CD4-positive, alpha-beta T cell treated with Interleukin-4 for 4 hours (primary cell): ENCODE data around the gene ITPK1.
A peak's percentile ranks its signal among the peaks of the same experiment; 100 is the strongest.

Source experiments
- DNase-seq: peaks from one replicate; pipeline ENCODE4 v3.0.0-alpha.2; 2020

Gene ITPK1

DNA sequence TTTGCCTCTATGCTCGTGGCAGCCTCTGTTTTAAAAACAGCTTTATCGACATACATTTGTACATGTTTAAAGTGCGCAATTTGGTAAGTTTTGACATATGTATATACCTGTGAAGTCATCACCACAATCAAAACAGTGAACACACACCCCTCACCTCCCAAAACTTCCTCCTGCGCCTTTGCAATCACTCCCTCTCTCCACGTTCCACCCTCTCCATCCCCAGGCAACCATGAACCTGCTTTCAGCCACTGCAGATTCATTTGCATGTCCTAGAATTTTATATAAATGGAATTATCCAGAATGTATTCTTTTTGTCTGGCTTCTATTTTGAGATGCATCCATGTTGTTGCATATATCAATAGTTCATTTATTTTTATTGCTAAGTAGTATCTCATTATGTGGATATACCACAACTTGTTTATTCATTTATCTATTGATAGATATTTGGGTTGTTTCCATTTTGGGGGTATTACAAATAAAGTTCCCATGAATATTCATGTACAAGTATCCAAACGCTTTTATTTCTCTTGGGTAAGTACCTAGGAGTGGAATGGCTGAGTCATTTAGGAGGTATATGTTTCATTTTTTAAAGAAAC is 208.3 kb downstream of the ITPK1 start:
- no peak for DNase-seq

GRCh38 chr14:92906823-92907222 is 208.9 kb downstream of the ITPK1 start:
- DNase-seq, result no peak

GRCh38 chr14:92906420-92906819 is 209.3 kb downstream of the ITPK1 start:
- DNase-seq, result no peak

GRCh38 chr14:92905667-92906066 is 210.1 kb downstream of the ITPK1 start:
- no peak for DNase-seq

DNA sequence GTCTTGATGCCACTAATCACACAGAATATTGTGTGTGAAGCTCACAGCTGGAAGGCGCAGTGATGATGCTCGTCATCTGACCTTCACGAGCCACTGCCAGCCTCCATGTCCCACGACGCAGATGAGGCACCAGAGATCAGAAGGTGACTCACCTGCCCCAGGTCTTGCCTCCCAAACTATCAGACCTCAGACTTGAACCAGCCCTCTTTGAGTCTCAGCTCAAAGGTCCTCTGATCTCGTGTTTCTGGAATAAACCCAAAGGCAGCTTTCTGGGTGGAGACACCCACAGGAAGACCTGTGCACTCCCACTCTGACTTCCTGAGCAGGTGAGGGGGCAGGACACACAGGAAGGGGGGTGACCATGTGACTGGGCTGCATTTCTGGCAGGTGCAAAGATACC is 212.4 kb downstream of the ITPK1 start:
- DNase-seq, result peak; percentile 19

GRCh38 chr14:92902726-92903125 is 213.0 kb downstream of the ITPK1 start:
- DNase-seq, result no peak

GRCh38 chr14:92902191-92902590 is 213.5 kb downstream of the ITPK1 start:
- no peak for DNase-seq

DNA sequence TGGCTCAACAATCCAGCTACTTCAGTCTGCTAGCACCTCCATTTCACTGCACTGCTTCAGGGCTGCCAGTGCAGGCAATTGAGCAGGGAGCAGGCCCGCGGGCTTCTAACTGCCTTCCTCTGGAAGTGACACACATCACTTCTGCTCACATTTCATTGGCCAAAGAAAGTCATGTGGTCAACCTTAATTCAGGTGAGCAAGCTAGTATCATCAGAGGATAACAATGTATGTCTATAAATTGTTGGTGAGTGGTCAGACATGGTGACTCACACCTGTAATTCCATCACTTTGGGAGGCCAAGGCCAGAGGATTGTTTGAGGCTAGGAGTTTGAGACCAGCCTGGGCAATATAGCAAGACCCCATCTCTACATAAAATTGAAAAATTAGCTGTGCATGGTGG is 215.1 kb downstream of the ITPK1 start:
- DNase-seq, result no peak

- peak; percentile 2 for DNase-seq
These were observed 217.1 kb downstream of the ITPK1 start for GRCh38 chr14:92898566-92899131.

DNA sequence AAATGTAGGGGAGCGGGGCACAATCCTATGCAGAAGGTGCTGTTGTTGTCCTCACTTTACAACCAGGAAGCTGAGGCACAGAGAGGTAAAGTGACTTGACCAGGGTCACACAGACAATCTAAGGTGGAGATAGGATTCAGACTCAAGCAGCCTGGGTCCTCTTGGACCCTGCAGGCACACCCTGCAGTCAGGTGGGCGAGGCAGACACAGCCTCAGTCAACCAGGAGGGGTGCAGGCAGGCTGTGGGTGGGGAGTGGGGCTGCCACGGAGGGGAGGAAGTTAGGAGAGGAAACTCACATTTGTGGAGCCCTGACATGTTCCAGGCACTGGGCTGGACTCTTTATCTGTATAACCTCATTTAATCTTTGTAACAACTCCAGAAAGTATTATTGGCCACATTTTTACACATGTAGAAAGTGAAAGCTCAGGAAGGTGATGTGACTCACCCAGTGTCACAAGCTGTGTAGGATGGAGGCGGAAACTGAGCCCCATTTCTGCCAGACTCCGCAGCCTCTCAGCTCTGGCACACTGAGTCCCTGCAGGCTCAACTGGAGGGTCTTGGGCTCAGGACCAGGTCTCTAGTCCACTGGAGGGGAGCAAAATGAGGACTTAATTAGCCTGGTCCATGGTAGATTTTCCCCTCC is 217.7 kb downstream of the ITPK1 start:
- DNase-seq, result peak; percentile 14

DNA sequence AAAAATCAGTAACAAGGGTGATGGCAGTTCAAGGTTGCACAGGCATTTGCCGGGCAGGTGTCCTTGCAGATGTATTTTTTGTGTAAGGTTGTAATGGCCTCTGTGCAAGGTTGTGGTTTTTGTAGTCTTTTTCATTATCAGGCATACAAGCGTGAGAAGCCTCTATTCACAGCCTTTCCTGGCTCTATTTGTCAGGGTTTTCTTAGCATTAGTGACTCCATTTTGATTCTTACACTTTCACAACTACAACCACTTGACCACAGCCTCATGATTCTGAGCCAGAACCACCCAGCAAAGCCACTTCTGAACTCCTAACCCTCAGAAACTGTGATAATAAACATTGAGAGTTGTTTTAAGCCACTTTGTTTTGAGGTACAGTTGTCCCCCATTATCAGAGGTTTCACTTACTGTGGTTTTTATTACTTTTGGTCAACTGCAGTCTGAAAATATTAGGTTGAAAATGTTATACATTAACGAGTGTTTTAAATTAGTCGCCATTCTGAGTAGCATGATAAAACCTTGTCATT is 220.3 kb downstream of the ITPK1 start:
- DNase-seq, result no peak

GRCh38 chr14:92892589-92892988 is 223.1 kb downstream of the ITPK1 start:
- no peak for DNase-seq

DNA sequence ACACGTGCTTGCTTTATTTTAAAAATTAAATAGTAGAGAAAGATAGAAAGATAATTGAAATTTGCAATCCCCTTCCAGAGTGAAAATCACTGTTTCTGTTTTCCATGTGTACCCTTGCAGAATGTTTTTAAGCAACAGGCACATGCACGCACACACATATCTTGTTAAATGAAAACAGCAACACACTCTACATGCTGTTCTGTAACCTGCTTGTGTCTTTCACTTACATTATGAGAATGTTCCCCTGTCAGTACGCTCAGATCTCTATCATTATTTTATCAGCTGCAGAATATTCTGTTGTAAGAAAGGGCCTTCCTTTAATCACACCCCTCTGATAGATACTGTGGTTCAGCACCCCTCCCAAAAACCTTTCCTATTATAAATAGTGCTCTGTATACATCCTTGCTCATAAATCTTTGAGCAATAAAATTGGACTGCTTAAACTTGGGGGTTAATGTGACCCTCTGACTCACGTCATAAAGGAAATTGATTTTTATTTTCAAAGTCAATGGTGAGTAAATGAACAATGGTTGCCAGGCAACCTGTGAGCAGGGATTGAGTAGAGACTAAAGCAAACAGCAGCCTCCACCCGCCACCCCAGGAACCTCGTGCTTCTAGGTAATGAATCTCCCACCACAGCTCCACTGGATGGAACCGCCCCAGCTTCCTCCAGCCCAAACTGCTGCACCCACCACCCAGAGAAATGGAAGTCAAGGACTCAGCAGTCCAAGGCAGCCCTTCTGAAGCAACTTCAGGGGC is 224.7 kb downstream of the ITPK1 start:
- DNase-seq, result peak; percentile 20

GRCh38 chr14:92888896-92889295 is 226.8 kb downstream of the ITPK1 start:
- no peak for DNase-seq

- DNase-seq, result no peak
These were observed 228.6 kb downstream of the ITPK1 start for GRCh38 chr14:92887157-92887556.
